Measurements from ENCODE around the gene OR2T12. TPM values are rescaled to one million over a fixed set of nuclear protein-coding genes. Genes with fewer than 3 reads are reported as not detected.
"Not testable (repeated sequence)": the region's sequence is repeated elsewhere in the genome, so short reads cannot be mapped to it uniquely, and the experiment has no call there.

The OR2T12 gene, protein sequence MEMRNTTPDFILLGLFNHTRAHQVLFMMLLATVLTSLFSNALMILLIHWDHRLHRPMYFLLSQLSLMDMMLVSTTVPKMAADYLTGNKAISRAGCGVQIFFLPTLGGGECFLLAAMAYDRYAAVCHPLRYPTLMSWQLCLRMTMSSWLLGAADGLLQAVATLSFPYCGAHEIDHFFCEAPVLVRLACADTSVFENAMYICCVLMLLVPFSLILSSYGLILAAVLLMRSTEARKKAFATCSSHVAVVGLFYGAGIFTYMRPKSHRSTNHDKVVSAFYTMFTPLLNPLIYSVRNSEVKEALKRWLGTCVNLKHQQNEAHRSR
- under 1 TPM in 2 of 3 donors, not detected in 1; 0.03 to 0.05 TPM for polyA plus RNA-seq (ENCODE audit: insufficient read length in 3 of 3)
- long read RNA-seq, donor 1, result 0 reads
- long read RNA-seq, donor 2, result 0 reads
- long read RNA-seq, donor 3, result 0 reads
- long read RNA-seq, donor 4, result 0 reads
- long read RNA-seq, donor 5, result 0 reads
- long read RNA-seq, donor 6, result 0 reads
- long read RNA-seq, donor 7, result 0 reads
- long read RNA-seq, donor 8, result 0 reads
- long read RNA-seq, donor 9, result 0 reads
- long read RNA-seq, donor 10, result 0 reads
- long read RNA-seq, donor 11, result 0 reads
- long read RNA-seq, donor 12, result 0 reads
- long read RNA-seq, donor 13, result 0 reads
- long read RNA-seq, donor 14, result 0 reads
- long read RNA-seq, donor 15, partial matches to known transcripts, result 0 of 1 reads
- long read RNA-seq, donor 15, other reads (novel, unspliced or antisense), result 0 of 1 reads
- long read RNA-seq, donor 16, result 0 reads

DNA sequence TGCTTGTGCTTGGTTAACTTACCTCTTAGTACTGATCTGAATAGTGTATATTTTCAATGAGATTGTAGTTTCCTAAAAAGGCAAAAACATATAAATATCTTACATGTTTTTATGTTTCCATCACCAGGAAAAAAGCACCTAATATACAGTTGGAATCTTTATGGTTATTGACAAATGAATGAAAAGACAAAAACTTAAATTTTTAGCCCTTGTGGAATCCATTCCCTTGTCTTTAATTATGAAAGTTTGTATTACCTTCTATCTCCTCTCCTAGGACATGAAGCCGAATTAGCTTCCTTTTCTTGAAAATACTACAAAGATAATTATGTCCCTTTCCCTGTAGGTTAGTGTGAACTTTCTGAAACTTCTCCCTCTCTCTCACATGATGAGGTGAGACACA lies at the start of gene OR2T12:
TSS of gene OR2T12 (minus strand) at position 101 of the 400 bp plus-strand sequence. CDS start 7,846 bp downstream, outside the sequence.
- DNase-seq (ENCODE audit: extremely low read depth in 1 of 11, low read depth in 9 of 11, low spot score in 4 of 11), result no peak

DNA sequence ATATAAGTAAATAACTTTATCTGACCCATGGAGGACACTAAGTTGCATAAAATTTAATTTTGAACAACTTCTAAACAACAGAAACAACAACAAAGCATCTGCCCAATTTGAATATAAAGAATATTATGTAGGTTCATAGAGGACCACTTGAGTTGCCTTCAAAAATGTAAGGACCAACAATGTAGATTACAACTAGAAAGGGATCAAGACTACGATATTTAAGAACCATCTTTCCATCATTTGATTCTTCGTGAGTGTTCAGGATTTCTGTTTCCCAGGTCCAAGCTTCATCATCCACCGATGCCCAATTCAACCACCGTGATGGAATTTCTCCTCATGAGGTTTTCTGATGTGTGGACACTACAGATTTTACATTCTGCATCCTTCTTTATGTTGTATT lies 45.3 kb upstream of the OR2T12 start, which contains the start of gene OR14C36:
TSS of gene OR14C36 (plus strand) at position 301 of the 400 bp plus-strand sequence. CDS start at position 301, 0 bp downstream.
- DNase-seq (ENCODE audit: extremely low read depth in 1 of 11, low read depth in 9 of 11, low spot score in 4 of 11), result no peak

DNA sequence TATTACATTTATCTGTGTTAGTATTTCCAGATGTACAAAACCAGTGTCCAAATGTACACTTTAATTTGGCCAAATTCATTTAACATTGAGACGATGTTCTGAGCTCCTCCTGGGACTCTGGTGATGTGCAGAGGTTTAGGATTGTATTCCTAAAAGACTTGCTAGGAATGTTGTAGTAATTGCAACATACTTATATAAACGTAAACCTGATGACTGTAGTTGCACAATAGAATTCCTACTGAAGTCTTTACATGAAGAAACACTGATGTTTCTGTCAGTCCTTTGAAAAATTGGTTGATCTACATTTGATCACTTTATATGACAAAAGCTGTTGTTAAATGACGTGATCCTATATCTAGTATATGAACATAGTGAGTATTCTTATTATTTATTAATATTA lies 40.2 kb upstream of the OR2T12 start:
- no peak for DNase-seq (ENCODE audit: extremely low read depth in 1 of 11, low read depth in 9 of 11, low spot score in 4 of 11)

DNA sequence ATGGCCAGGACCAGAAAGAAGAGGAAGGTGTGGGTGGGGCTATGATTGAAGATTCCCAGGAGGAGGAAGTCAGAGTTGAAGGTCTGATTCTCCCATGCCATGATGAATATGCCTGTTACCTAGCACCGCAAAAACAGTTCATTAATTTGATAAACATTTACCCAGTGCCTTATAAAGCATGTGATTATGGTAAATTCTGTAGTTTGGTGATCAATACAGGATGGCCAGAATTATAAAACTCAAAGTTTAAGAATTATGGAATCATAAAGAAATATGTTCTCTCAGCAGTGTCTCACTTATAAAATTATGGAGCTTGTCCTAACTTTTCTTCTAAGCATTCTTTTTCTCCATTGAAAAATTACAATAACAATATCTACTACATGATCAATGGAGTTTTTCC lies 21.2 kb upstream of the OR2T12 start, which contains the start of gene OR2M7:
TSS of gene OR2M7 (minus strand) at position 101 of the 400 bp plus-strand sequence. CDS start at position 101, 0 bp downstream.
- DNase-seq (ENCODE audit: extremely low read depth in 1 of 11, low read depth in 9 of 11, low spot score in 4 of 11), result no peak

DNA sequence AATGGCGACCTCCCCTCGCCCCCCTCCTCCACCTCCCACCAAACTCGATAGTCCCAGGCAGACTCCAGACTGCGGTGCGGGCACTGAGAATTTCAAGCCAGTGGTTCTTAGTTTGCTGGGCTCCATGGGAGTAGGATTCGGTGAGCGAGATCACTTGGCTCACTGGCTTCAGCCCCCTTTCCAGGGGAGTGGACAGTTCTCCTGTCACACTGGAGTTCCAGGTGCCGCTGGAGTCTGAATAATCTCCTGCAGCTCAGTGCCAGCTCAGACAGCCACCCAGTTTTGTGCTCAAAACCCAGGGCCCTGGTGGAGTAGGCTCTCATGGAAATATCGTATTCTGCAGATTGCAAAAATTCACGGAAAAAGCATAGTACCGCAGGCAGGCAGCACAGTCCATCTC lies 13.6 kb upstream of the OR2T12 start:
- DNase-seq (ENCODE audit: extremely low read depth in 1 of 11, low read depth in 9 of 11, low spot score in 4 of 11), result no peak

DNA sequence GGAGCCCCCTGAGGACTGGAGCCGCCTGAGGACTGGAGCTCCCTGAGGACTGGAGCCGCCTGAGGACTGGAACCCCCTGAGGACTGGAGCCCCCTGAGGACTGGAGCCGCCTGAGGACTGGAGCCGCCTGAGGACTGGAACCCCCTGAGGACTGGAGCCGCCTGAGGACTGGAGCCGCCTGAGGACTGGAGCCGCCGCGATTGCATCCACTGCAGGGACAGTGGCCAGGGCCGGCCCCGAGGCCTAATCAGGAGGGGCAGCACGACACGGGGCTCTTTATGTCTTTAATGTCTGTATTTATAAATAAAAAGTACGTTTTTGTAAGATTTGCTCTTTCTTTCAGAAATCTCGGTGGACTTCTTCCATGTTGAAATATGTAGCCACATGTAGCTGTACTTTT lies 3.5 kb upstream of the OR2T12 start:
- DNase-seq (ENCODE audit: extremely low read depth in 1 of 11, low read depth in 9 of 11, low spot score in 4 of 11), result not testable (repeated sequence)

DNA sequence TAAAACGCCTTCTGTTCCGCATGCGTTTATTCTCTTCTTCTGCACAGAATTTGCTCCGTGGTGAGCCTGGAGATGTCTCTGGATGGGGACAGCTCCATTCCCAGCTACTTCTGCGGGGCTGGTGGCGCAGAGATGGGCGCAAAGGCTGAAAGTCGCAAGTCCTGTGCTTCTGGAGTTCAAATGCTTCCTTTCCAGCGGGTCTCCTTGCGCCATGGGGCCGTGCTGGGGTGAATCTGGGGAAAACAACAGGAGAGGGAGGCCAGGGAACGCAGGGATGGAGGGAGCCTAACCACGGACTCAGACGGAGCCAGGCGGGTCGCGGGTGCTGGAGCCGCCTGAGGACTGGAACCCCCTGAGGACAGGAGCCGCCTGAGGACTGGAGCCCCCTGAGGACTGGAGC lies 2.9 kb upstream of the OR2T12 start:
- no peak for DNase-seq (ENCODE audit: extremely low read depth in 1 of 11, low read depth in 9 of 11, low spot score in 4 of 11)

DNA sequence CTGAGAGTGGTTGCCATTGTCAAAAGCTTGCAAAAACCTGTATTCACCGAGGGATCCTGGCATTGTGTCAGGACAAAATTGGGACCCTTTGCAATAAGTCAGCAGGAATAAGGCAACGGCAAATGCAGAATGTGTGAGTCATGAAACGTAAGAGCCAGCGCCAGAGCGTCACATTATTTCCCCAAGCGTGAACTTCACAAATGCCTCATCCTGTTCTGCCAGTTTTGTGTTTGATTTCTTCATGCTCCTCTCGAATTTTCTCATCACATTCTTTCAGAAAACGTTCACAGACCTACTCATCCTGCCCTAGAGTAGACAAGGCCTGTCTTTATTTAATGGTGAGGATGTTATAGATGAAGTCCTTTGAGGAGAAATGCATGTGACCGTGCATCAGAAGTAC lies 2.4 kb upstream of the OR2T12 start:
- DNase-seq (ENCODE audit: extremely low read depth in 1 of 11, low read depth in 9 of 11, low spot score in 4 of 11), result not testable (repeated sequence)

DNA sequence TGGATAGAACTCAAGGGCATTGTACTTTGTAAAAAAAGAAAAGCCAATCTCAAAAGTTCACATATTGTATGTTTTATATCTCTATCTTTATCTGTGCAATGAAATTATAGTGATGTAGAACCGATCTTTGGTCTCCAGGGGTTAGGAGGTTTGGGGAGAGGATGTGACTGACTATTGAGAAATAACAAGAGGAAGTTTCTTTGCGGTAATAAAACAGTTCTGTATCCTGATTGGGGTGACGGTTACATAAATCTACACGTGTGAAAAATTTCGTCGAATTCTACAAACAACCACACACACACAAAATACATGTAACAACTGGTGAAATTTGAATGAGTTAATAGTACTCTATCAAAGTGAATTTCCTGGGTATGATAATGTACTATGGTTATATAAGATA lies 14.8 kb downstream of the OR2T12 start:
- DNase-seq (ENCODE audit: extremely low read depth in 1 of 11, low read depth in 9 of 11, low spot score in 4 of 11), result no peak

DNA sequence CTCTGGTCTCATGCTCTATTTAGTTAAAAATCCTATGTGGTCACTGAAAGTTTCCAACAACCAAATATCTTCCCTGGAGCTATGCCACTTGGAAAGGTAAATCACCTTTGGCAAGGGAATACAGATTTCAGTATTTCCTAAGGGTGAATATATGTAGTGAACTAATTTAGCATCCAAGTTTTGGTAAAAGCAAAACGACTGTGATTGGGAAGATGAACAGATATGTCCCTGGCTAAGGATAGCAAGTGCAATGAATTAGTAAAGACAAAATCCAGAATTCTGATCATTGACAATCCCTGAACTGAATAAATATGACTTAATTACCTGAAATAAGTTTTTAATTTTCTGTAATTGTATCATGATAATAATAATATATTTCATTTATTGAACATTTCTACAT lies 25.3 kb downstream of the OR2T12 start, which contains the start of gene OR2T33:
TSS of gene OR2T33 (minus strand) at position 101 of the 400 bp plus-strand sequence. CDS start 4,162 bp downstream, outside the sequence.
- no peak for DNase-seq (ENCODE audit: extremely low read depth in 1 of 11, low read depth in 9 of 11, low spot score in 4 of 11)

DNA sequence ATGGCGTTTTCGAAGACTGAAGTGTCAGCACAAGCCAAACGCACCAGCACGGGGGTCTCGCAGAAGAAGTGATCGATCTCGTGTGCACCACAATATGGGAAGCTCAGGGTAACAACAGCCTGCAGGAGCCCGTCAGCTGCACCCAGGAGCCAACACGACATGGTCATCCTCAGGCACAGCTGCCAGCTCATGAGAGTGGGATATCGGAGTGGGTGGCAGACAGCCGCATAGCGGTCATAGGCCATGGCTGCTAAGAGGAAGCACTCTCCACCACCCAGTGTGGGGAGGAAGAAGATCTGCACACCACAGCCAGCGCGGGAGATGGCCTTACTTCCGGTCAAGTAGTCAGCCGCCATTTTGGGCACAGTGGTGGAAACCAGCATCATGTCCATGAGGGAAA lies 30.0 kb downstream of the OR2T12 start:
- not testable (repeated sequence) for DNase-seq (ENCODE audit: extremely low read depth in 1 of 11, low read depth in 9 of 11, low spot score in 4 of 11)

DNA sequence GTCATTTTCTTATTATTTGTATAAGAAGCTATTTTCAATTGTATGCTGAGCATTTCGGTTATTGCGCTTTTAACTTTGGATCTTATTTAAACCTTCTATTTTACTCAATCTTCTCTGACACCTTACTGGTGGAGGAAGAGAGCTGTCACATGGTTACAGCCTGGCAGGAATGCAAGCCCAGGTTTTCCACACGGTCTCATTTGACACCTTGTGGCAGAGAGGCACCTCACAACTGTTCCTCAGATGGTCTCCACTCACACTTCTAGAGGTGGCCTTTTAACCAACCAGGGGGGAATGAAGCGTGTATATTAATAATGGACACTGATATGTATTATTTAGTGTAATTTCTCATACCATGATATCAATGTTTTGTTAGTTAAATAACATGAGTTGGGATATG lies 35.0 kb downstream of the OR2T12 start:
- DNase-seq (ENCODE audit: extremely low read depth in 1 of 11, low read depth in 9 of 11, low spot score in 4 of 11), result no peak

DNA sequence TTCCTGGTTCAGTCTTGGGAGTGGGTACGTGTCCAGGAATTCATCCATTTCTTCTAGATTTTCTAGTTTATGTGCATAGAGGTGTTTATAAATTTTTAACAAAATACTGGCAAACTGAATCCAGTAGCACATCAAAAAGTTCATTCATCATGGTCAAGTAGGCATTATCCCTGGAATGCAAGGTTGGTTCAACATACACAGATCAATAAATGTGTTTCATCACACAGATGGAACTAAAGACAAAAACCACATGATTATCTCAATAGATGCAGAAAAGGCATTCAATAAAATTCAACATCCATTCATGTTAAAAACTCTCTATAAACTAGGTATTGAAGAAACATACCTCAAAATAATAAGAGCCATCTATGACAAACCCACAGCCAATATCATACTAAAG lies 43.9 kb downstream of the OR2T12 start:
- DNase-seq (ENCODE audit: extremely low read depth in 1 of 11, low read depth in 9 of 11, low spot score in 4 of 11), result not testable (repeated sequence)

DNA sequence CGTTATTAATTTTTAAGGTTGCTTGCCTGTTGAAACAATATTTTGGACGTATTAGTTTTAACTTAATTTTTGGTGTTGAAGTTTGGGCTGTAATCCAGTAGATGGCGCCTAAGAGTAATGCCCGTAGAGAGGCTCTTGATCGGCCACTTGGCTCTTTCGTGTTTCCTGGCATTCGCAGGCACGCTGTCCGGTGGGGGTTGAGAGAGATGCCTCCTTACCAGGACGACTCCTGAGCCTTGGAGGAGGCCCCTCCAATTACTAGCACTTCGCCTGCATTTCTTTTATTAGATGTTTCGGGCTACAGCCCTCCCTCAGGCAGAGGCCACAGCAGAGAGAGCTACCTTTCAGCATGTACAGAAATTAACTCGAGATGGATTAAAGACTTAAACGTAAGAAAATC lies 60.0 kb downstream of the OR2T12 start:
- DNase-seq (ENCODE audit: extremely low read depth in 1 of 11, low read depth in 9 of 11, low spot score in 4 of 11), result peak in 5 of 11 donors; percentile 2 to 5 (median 4)

Other genes starting within 250 kb of the OR2T12 start
- not detected for gene OR2L13, start 208.2 kb downstream of the OR2T12 start, polyA plus RNA-seq (ENCODE audit: insufficient read length in 3 of 3)
- gene OR2M5, start 158.3 kb downstream of the OR2T12 start, polyA plus RNA-seq (ENCODE audit: insufficient read length in 3 of 3), result not detected
- not detected for gene OR2M2, start 128.6 kb downstream of the OR2T12 start, polyA plus RNA-seq (ENCODE audit: insufficient read length in 3 of 3)
- under 1 TPM in 2 of 3 donors, not detected in 1; 0.04 to 0.06 TPM for gene OR2M3, start 106.2 kb downstream of the OR2T12 start, polyA plus RNA-seq (ENCODE audit: insufficient read length in 3 of 3)
- under 1 TPM in 2 of 3 donors, not detected in 1; 0.03 to 0.08 TPM for gene OR2M4, start 72.0 kb downstream of the OR2T12 start, polyA plus RNA-seq (ENCODE audit: insufficient read length in 3 of 3)
- not detected for gene OR2T33, start 25.4 kb downstream of the OR2T12 start, polyA plus RNA-seq (ENCODE audit: insufficient read length in 3 of 3)
- gene OR2M7, start 21.1 kb upstream of the OR2T12 start, polyA plus RNA-seq (ENCODE audit: insufficient read length in 3 of 3), result not detected
- not detected for gene OR14C36, start 45.4 kb upstream of the OR2T12 start, polyA plus RNA-seq (ENCODE audit: insufficient read length in 3 of 3)
- not detected for gene OR2T4, start 58.2 kb upstream of the OR2T12 start, polyA plus RNA-seq (ENCODE audit: insufficient read length in 3 of 3)
- gene OR2T6, start 72.3 kb upstream of the OR2T12 start, polyA plus RNA-seq (ENCODE audit: insufficient read length in 3 of 3), result under 1 TPM in 1 of 3 donors, not detected in 2; 0.06 TPM
- gene OR2T1, start 99.6 kb upstream of the OR2T12 start, polyA plus RNA-seq (ENCODE audit: insufficient read length in 3 of 3), result not detected
- gene OR2T2, start 142.2 kb upstream of the OR2T12 start, polyA plus RNA-seq (ENCODE audit: insufficient read length in 3 of 3), result under 1 TPM in 1 of 3 donors, not detected in 2; 0.06 TPM
- gene OR2T3, start 169.9 kb upstream of the OR2T12 start, polyA plus RNA-seq (ENCODE audit: insufficient read length in 3 of 3), result not detected
- gene OR2T5, start 185.2 kb upstream of the OR2T12 start, polyA plus RNA-seq (ENCODE audit: insufficient read length in 3 of 3), result under 1 TPM in 1 of 3 donors, not detected in 2; 0.12 TPM
- under 1 TPM in 1 of 3 donors, not detected in 2; 0.11 TPM for gene OR2G6, start 204.6 kb upstream of the OR2T12 start, polyA plus RNA-seq (ENCODE audit: insufficient read length in 3 of 3)